22Rv1 (cell line): Measurements from ENCODE around the gene EXOC4.

ENCODE experiments used
- CTCF ChIP-seq: fragments of 450-650 bp; IDR thresholded peaks from 2 replicates; pipeline ENCODE4 v1.5.1; 2017; ENCODE audit warnings: mild to moderate bottlenecking
- ZFX ChIP-seq: fragments of 450-650 bp; IDR thresholded peaks from 2 replicates; pipeline ENCODE4 v1.6.1; 2017; ENCODE audit warnings: antibody characterized with exemption, borderline replicate concordance

- TF ChIP-seq CTCF (no peak), ZFX (no peak)
These were observed 634.6 kb downstream of the EXOC4 start for GRCh38 chr7:133887459-133887858.
